HUES64 (cell line): ENCODE measurements around the gene WDR70.
"Not testable (repeated sequence)": the region's sequence is repeated elsewhere in the genome, so short reads cannot be mapped to it uniquely, and the experiment has no call there.

ENCODE experiments used
- H3K27ac ChIP-seq: 2 replicates; pipeline ENCODE4 v1.7.0; 2013; ENCODE audit warnings: low read depth, low read length, inconsistent platforms
- H3K27me3 ChIP-seq: 2 replicates; pipeline ENCODE4 v1.6.1; 2013; ENCODE audit warnings: mild to moderate bottlenecking, low read length; ENCODE audit not compliant: insufficient read depth
- H3K36me3 ChIP-seq: 2 replicates; pipeline ENCODE4 v1.6.1; 2013; ENCODE audit warnings: mild to moderate bottlenecking, low read length; ENCODE audit not compliant: insufficient read depth
- H3K4me1 ChIP-seq: 2 replicates; pipeline ENCODE4 v1.6.1; 2013; ENCODE audit warnings: mild to moderate bottlenecking, low read length, moderate library complexity; ENCODE audit not compliant: insufficient read depth
- H3K4me3 ChIP-seq: 2 replicates; pipeline ENCODE4 v1.5.1; 2013; ENCODE audit warnings: mild to moderate bottlenecking, low read length, moderate library complexity
- H3K9ac ChIP-seq: 2 replicates; pipeline ENCODE4 v1.6.1; 2013; ENCODE audit warnings: mild to moderate bottlenecking, low read depth, low read length
- H3K9me3 ChIP-seq: 2 replicates; pipeline ENCODE4 v1.6.1; 2013; ENCODE audit warnings: low read depth, low read length; ENCODE audit not compliant: insufficient read depth
- WGBS: fragments of 150-250, 120-280 bp; methylation state at CpG from one replicate; pipeline ENCODE4 v1.1.7; 2013; ENCODE audit warnings: missing lambda C conversion rate; 5-methylcytosine and 5-hydroxymethylcytosine counted together

The WDR70 gene

GRCh38 chr5:37412515-37412914 is 33.4 kb downstream of the WDR70 start:
- Histone ChIP-seq H3K9ac (no peak overlapping the region), H3K4me3 (no peak overlapping the region), H3K4me1 (no peaks in the 10 kb centered on the region), H3K27ac (no peak overlapping the region), H3K36me3 (peaks cover 3% of the 10 kb centered on the region; the same call in 1 of the 2 replicates), H3K27me3 (no peaks in the 10 kb centered on the region), H3K9me3 (no peaks in the 10 kb centered on the region)
- 93% methylated on average over 3 of the region's 3 CpGs for WGBS

GRCh38 chr5:37415456-37415855 is 36.3 kb downstream of the WDR70 start:
- not testable (repeated sequence) for H3K9me3 ChIP-seq, H3K9ac ChIP-seq, H3K27ac ChIP-seq, H3K36me3 ChIP-seq, H3K27me3 ChIP-seq, H3K4me3 ChIP-seq, H3K4me1 ChIP-seq
- WGBS, result 87% methylated on average over 5 of the region's 33 CpGs

- Histone ChIP-seq H3K4me1 (no peaks in the 10 kb centered on the region), H3K27ac (no peak overlapping the region), H3K4me3 (no peak overlapping the region), H3K36me3 (no peaks in the 10 kb centered on the region; the same call in 1 of the 2 replicates), H3K27me3 (no peaks in the 10 kb centered on the region), H3K9me3 (no peaks in the 10 kb centered on the region), H3K9ac (no peak overlapping the region)
- 94% methylated on average over 8 of the region's 9 CpGs for WGBS
Observed at GRCh38 chr5:37417347-37417746, 38.2 kb downstream of the WDR70 start.

- Histone ChIP-seq H3K36me3 (no peaks in the 10 kb centered on the region; the same call in 1 of the 2 replicates), H3K9ac (no peak overlapping the region), H3K9me3 (no peaks in the 10 kb centered on the region), H3K27me3 (no peaks in the 10 kb centered on the region), H3K4me1 (no peaks in the 10 kb centered on the region), H3K27ac (no peak overlapping the region), H3K4me3 (no peak overlapping the region)
- WGBS, result 93% methylated on average over 7 of the region's 8 CpGs
Observed at GRCh38 chr5:37424441-37424840, 45.3 kb downstream of the WDR70 start.

GRCh38 chr5:37428044-37428443 is 48.9 kb downstream of the WDR70 start:
- Histone ChIP-seq H3K9ac (no peak overlapping the region), H3K4me3 (no peak overlapping the region), H3K9me3 (no peaks in the 10 kb centered on the region), H3K36me3 (no peaks in the 10 kb centered on the region; the same call in 1 of the 2 replicates), H3K4me1 (no peaks in the 10 kb centered on the region), H3K27ac (no peak overlapping the region), H3K27me3 (no peaks in the 10 kb centered on the region)
- WGBS, result no CpG with 5 or more reads among the region's 1 CpG

GRCh38 chr5:37435261-37435660 is 56.1 kb downstream of the WDR70 start:
- no peaks in the 10 kb centered on the region for H3K9me3 ChIP-seq
- peaks cover 6% of the 10 kb centered on the region for H3K36me3 ChIP-seq
- H3K9ac ChIP-seq, result no peak overlapping the region
- no peaks in the 10 kb centered on the region for H3K27me3 ChIP-seq
- no peak overlapping the region for H3K4me3 ChIP-seq
- H3K27ac ChIP-seq, result no peak overlapping the region
- no peaks in the 10 kb centered on the region for H3K4me1 ChIP-seq

GRCh38 chr5:37436146-37436934 is 57.2 kb downstream of the WDR70 start:
- Histone ChIP-seq H3K27ac (no peak overlapping the region), H3K27me3 (no peaks in the 10 kb centered on the region), H3K4me3 (no peak overlapping the region), H3K9ac (no peak overlapping the region), H3K36me3 (peaks cover 6% of the 10 kb centered on the region), H3K9me3 (no peaks in the 10 kb centered on the region), H3K4me1 (no peaks in the 10 kb centered on the region)
- WGBS, result 91% methylated on average over 3 of the region's 3 CpGs

- Histone ChIP-seq H3K36me3 (peaks cover 6% of the 10 kb centered on the region), H3K4me3 (no peak overlapping the region), H3K27ac (no peak overlapping the region), H3K4me1 (no peaks in the 10 kb centered on the region), H3K9me3 (no peaks in the 10 kb centered on the region), H3K27me3 (no peaks in the 10 kb centered on the region), H3K9ac (no peak overlapping the region)
- WGBS, result 100% methylated on average over 2 of the region's 2 CpGs
Observed at GRCh38 chr5:37437711-37438110, 58.6 kb downstream of the WDR70 start.

- H3K27me3 ChIP-seq, H3K9ac ChIP-seq, H3K9me3 ChIP-seq, H3K4me1 ChIP-seq, H3K4me3 ChIP-seq, H3K27ac ChIP-seq, H3K36me3 ChIP-seq: not testable (repeated sequence)
- WGBS, result 92% methylated on average over 2 of the region's 3 CpGs
Observed at GRCh38 chr5:37445783-37446182, 66.7 kb downstream of the WDR70 start.

GRCh38 chr5:37448941-37449340 is 69.8 kb downstream of the WDR70 start:
- WGBS, result 97% methylated on average over 5 of the region's 6 CpGs
- no peak overlapping the region for H3K9ac ChIP-seq
- H3K36me3 ChIP-seq, result peaks cover 12% of the 10 kb centered on the region; the same call in 1 of the 2 replicates
- H3K4me1 ChIP-seq, result no peaks in the 10 kb centered on the region
- peaks cover 11% of the 10 kb centered on the region for H3K9me3 ChIP-seq
- H3K27me3 ChIP-seq, result no peaks in the 10 kb centered on the region
- no peak overlapping the region for H3K4me3 ChIP-seq
- no peak overlapping the region for H3K27ac ChIP-seq

- H3K27ac ChIP-seq, H3K4me1 ChIP-seq, H3K4me3 ChIP-seq, H3K36me3 ChIP-seq, H3K9ac ChIP-seq, H3K27me3 ChIP-seq: not testable (repeated sequence)
- H3K9me3 ChIP-seq, result peaks cover 11% of the 10 kb centered on the region
- WGBS, result 99% methylated on average over 3 of the region's 3 CpGs
Observed at GRCh38 chr5:37451991-37452390, 72.9 kb downstream of the WDR70 start.

- H3K9ac ChIP-seq, H3K4me3 ChIP-seq, H3K27ac ChIP-seq, H3K36me3 ChIP-seq, H3K27me3 ChIP-seq, H3K4me1 ChIP-seq: not testable (repeated sequence)
- 93% methylated on average over 6 of the region's 7 CpGs for WGBS
- peaks cover 11% of the 10 kb centered on the region for H3K9me3 ChIP-seq
Observed at GRCh38 chr5:37453252-37453651, 74.1 kb downstream of the WDR70 start.
